ENCODE measurements around the gene PRKCB.
"Not testable (repeated sequence)": the region's sequence is repeated elsewhere in the genome, so short reads cannot be mapped to it uniquely, and the experiment has no call there.

Gene PRKCB

DNA sequence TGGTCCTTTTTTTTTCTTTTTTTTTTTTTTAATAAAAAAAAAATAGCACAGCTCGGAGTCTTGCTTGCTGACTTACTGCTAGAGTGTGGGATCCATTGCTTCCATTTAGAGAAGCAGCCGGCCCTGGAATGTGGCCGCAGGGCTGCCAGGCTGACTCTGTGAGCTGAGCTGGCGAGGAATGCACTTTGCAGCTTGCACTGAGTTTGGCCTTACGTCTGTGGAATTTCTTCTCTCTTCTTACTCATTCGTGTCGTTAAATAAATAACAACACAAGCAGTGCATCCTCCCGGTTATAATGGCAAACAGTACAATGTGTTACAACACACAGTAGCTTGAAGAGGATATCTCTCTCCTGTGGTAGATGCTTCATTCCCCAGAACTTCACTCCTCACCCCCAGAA lies 69.2 kb downstream of the PRKCB start:
- no peak for DNase-seq

- no peak for DNase-seq
Measured at GRCh38 chr16:23907457-23907902, 71.7 kb downstream of the PRKCB start.

- DNase-seq, result no peak
Measured at GRCh38 chr16:23907903-23908302, 72.1 kb downstream of the PRKCB start.

DNA sequence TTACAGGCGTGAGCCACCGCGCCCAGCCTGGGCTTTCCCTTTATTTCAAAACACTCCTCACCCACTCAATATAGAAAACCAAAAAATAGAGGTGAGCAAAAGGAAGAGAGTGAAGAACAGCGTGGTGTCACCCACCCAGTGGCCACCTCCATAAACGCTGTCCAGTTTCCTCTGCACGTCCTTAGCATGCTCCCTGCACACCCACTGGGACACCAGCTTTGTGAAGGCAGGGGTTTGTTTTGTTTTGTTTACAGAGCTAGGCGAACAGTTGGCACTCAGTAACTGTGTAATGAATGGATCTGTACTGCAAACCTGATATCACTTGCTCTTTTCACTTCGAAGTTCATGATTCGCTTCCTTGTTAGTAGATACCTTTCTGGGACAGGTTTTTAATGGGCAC lies 73.0 kb downstream of the PRKCB start:
- no peak for DNase-seq

DNA sequence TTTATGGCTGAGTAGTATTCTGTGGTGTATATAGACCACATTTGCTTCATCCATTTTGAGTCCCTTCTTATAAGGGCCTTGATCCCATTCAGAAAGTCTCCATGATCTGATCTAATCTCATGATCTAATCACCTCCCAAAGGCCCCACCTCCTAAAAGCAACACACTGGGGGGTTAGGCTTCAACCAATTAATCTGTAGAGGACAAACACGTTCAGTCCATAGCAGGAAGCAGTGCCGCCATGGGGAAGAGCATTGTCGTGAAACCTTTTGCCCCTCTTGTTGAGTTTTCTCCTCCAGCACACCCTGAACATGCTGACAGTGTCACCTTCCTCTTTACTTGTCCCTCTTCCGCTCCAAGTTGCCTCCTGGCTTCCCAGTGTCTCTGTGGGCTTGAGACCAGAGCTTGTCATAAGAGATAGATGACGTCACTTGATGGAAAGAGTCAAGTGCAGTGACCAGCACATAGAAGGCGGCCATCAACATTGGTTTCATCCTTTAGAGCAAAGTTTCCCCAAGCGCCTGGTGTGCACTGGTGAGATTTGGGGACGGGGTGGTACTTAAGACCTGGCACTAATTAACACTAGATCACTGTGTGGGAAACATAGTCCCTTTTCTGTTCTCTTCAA lies 74.1 kb downstream of the PRKCB start:
- no peak for DNase-seq

DNA sequence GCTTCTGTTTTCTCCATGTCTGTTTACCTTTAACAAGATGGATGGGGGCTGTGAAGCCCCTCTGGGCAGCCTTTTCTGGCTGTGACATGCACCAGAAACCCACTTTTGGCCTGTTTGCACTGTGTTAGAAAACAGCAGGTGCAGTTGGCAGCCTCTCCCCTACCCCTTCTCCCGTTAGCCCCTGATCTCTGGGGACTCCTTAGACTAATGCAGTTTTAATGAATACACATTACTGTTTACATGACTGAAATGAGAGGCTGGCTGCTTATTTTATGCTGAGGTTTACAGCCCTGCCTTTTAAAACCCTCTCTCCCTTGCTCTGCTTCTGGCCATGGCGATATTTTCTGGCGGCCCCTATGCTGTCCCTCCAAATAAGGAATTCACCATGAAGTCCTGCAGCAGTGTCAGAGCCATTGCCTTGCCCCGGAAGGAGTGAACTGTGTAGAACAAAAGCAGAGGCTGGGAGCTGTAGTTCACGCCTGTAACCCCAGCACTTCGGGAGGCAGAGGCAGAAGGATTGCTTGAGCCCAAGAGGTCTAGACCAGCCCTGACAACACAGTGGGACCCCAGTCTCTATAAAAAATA lies 79.3 kb downstream of the PRKCB start:
- DNase-seq, result no peak

GRCh38 chr16:23916552-23916951 lies 80.8 kb downstream of the PRKCB start:
- DNase-seq, result not testable (repeated sequence)

DNA sequence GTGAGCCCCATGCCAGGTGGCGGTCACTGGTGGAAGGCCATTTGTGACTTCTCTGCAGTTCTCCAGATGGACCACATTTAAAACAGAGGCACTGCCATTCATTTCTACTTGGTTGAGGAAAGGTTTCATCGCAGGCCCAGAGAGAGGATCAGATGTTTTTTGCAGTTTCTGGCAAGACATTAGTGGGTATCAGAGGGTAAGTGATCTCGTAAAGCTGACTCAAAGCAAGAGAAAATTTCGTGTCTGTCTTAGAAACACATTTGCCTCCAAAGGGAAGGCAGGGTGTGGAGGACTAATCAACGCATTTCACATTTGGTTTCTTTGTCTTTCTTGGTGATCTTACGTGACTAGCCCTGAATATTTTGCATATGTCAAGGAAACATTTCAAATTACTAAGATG lies 81.8 kb downstream of the PRKCB start:
- DNase-seq, result no peak

DNA sequence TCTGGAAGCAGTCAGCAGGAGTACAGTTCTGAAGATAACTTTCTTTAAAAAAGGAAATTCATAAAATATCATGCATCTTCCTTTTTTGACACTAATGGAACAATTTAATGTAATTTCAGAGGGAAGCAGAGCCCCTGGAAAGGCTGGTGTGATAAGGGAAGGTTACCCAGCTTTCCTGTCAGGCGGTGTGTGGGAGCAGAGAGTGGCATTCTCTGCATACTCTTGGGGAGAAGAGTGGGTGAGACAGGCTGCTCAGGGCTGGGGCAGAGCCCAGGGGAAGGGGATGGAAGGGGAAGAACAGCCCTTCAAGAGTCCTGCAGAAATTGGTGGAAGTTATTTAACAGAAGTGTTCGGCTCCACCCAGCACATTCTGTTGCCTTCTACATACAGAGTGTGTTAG lies 84.7 kb downstream of the PRKCB start:
- no peak for DNase-seq

DNA sequence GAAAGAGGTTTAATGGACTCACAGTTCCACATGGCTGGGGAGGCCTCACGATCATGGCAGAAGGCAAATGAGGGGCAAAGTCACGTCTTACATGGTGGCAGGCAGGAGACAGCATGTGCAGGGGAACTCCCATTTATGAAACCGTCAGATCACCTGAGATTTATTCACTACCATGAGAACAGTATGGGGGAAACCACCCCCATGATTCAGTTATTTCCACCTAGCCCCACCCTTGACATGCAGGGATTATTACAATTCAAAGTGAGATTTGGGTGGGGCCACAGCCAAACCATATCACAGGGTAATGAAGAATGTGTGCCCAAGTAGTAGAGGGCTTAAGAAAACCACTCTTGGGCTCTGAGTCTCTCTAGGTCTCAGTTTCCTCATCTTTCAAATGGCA lies 85.1 kb downstream of the PRKCB start:
- peak; percentile 26 for DNase-seq

DNA sequence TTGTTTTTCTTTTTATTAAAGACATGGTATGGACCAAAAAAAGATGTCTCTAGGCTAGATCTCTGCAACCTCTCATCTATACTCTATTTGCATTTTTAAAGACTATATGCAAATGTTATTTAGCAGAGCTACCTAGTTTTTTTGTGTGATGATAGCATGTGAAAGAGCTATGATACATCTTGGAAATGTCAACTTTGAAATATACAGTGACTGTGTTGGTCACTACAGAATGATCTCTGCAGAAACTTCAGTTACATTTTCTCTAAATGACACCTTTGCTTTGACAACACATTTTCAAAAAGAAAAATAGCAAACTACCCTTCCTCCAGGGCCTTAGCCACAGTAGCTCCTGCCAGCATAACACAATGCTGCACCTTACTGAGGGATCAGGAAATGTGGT lies 86.6 kb downstream of the PRKCB start:
- no peak for DNase-seq

GRCh38 chr16:23924128-23924527 lies 88.3 kb downstream of the PRKCB start:
- peak; percentile 22 for DNase-seq

- DNase-seq, result no peak
Measured at GRCh38 chr16:23927796-23928195, 92.0 kb downstream of the PRKCB start.

DNA sequence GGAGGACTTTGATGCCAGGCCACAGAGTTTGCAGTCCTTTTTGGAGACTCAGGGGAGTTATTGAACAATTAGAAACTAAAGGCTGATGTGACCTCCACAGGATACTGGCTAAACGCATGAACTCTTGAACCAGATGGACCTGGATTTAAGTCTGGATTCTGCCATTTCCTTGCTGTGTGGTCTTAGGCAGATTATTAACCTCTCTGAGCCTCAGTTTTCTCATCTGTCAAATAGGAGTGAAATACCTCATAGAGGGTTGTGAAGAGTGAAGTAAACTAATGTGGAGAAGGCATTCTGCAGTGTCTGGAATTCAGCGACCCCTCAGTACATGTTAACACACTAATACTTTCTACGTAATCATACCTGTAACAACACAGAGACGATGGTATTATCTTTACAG lies 93.5 kb downstream of the PRKCB start:
- DNase-seq, result no peak

DNA sequence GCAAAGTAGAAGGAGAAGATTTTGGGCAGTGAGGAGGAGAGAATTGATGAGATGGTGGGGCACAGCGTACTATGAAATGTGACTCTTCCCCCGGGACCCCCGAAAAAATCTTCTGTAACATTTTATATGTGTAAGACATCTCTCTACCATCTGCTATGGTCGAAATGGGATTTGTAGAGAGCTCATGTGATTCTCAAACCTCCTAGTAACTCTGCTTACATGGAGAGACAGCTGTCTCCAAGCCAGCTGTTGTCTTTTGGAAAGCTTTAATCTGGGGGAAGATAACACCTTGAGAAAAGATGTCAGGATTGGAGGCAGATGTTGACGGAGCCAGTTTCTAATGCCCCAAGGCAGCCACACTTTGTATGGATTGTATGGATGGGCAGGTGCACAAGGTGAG lies 94.1 kb downstream of the PRKCB start:
- no peak for DNase-seq

DNA sequence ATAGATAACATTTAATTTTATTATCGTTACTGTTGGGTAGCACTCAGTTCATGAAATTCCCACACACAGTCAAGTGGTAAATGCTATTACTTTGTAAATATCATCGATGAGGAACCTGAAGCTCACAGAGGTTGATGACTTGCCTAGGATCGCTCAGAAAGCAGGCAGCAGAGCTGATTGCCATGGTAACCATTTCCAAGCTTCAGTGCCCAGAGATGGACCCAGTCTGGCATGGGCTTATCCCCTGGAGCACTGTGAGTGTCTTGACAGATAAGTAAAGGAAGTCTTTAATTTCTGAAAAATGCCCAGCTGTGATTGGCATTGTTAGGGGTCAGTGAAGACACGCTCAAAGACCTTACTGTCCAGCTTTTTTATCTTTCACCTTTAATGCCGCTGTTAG lies 95.0 kb downstream of the PRKCB start:
- DNase-seq, result no peak

GRCh38 chr16:23931199-23931598 lies 95.4 kb downstream of the PRKCB start:
- DNase-seq, result no peak

DNA sequence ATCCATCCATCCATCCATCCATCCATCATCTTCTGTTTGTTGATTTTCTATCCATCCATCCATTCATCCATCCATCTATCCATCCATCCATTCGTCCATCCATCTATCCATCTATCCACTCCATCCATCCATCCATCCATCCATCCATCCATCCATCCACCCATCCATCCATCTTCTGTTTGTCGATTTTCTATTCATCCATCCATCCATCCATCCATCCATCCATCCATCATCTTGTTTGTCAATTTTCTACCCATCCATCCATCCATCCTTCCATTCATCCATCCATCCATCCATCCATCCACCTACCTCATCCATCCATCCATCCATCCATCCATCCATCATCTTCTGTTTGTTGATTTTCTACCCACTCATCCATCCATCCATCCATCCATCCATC lies 97.9 kb downstream of the PRKCB start:
- not testable (repeated sequence) for DNase-seq

- DNase-seq, result no peak
Measured at GRCh38 chr16:23934610-23935236, 98.9 kb downstream of the PRKCB start.

DNA sequence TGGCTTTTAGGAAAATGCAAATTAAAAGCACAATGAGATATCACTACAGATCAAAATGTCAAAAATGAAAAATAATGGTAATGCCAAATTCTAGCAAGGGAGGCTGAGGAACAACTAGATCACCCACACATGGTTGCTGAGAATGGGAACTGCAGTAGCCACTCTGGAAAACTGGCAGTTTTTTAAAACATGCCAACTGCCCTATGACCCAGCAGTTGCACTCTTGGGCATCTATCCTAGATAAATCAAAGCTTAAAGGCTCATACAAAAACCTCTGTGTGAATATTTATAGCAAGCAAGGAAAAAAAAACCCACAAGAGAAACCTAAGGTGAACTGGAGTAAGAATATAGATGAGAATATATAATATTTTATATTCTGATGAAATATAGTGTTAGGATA lies 104.3 kb downstream of the PRKCB start:
- no peak for DNase-seq

- DNase-seq, result no peak
Measured at GRCh38 chr16:23941025-23941424, 105.2 kb downstream of the PRKCB start.

- no peak for DNase-seq
Measured at GRCh38 chr16:23941963-23942564, 106.3 kb downstream of the PRKCB start.

DNA sequence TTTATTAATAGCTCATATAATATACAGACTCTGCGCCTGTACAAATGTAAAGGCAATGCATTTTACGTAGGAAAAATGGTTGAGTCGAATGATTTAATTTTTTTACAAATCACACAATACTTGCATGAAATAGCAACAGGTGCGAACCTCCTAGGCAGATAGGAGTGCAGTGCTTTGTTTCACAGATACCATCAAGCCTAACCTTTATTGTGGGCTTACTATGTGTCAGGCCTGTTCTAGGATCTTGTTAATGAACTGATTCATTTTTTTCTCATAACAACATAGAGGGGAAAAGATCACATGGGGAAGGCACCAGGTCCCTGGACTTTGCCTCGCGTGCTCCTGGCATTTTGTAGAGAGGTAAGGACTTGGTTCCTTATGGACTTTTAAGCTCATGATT lies 107.8 kb downstream of the PRKCB start:
- no peak for DNase-seq

GRCh38 chr16:23944381-23944780 lies 108.6 kb downstream of the PRKCB start:
- no peak for DNase-seq
